ENCODE data around the gene NGFR. TPM values are rescaled to one million over a fixed set of nuclear protein-coding genes. Genes with fewer than 3 reads are reported as not detected.

Gene NGFR
- total RNA-seq, 1 experiment from 2014 or later = 60.6 TPM

DNA sequence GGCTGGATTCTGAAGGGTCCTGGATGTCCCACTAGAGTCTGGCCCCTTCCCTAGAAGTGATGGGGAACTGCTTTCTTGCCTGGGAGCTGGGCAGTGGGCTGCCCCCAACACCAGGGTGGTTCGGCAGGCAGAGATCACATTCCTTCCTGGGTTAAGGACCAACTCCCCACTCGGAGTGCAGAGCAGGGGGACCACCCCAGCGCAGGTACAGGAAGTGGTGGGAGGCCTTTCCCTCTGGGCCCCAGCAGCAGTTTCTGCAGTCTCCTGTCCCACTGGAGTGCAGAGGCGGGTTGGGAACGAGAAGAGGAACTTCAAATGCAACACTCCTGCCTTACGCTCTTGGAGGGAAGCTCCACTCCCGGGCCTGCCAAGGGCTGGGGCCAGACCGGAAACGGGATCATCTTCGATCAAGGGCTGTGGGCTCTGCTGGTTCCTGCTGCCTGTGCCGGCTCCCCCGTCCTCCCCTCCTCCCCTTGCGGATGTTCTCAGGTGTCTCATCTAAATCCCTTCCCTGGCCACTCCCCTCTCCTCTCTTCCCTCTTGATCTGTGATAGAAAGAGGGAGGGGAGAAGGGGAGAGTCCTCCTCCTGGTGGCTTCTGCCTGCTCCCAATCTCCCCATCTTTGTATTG lies 9.0 kb upstream of the NGFR start:
- no peak overlapping the region for H3K27ac ChIP-seq (ENCODE audit: low read depth, low read length, poor library complexity, severe bottlenecking)
- intact Hi-C loops (cut with micrococcal nuclease; ENCODE audit: unreplicated experiment) = no loop called here
- ChIA-PET CTCF (interaction anchor here (1.0 kb wide), 1 partner anchor 10 kb away, joined by 4 read pairs; no protein-coding TSS in a partner anchor), POLR2A (ENCODE audit: low non-redundant PET) (no interaction called here)
- BruUV-seq (replicated peaks) = no TSS peak
- TF ChIP-seq EZH2 (IDR thresholded peaks at IDR 0.05; ENCODE audit: borderline replicate concordance, low read depth, low read length, poor library complexity, severe bottlenecking) = no peak
- TF ChIP-seq, protein P1, sequence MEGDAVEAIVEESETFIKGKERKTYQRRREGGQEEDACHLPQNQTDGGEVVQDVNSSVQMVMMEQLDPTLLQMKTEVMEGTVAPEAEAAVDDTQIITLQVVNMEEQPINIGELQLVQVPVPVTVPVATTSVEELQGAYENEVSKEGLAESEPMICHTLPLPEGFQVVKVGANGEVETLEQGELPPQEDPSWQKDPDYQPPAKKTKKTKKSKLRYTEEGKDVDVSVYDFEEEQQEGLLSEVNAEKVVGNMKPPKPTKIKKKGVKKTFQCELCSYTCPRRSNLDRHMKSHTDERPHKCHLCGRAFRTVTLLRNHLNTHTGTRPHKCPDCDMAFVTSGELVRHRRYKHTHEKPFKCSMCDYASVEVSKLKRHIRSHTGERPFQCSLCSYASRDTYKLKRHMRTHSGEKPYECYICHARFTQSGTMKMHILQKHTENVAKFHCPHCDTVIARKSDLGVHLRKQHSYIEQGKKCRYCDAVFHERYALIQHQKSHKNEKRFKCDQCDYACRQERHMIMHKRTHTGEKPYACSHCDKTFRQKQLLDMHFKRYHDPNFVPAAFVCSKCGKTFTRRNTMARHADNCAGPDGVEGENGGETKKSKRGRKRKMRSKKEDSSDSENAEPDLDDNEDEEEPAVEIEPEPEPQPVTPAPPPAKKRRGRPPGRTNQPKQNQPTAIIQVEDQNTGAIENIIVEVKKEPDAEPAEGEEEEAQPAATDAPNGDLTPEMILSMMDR (conservative IDR thresholded peaks at IDR 0.05; ENCODE audit: low read depth, low read length) = no peak
- H3K9me3 ChIP-seq (ENCODE audit: low read depth, low read length, poor library complexity, severe bottlenecking) = no peaks in the 10 kb centered on the region
- DNase-seq (ENCODE audit: low spot score) = no peak
- H3K36me3 ChIP-seq (ENCODE audit: insufficient read depth, low read length, poor library complexity, severe bottlenecking) = no peaks in the 10 kb centered on the region
- no peaks in the 10 kb centered on the region for H3K27me3 ChIP-seq (replicated peaks; ENCODE audit: insufficient read depth, low read depth, low read length, poor library complexity)
- no peak overlapping the region for H3K4me3 ChIP-seq (ENCODE audit: low read depth, low read length, poor library complexity, severe bottlenecking)
- peaks cover 19% of the 10 kb centered on the region for H3K4me1 ChIP-seq (ENCODE audit: insufficient read depth, low read length, poor library complexity, severe bottlenecking)

GRCh38 chr17:49487183-49487582 lies 7.9 kb upstream of the NGFR start:
- H3K36me3 ChIP-seq (ENCODE audit: insufficient read depth, low read length, poor library complexity, severe bottlenecking) = no peaks in the 10 kb centered on the region
- TF ChIP-seq, protein P1 (conservative IDR thresholded peaks at IDR 0.05; ENCODE audit: low read depth, low read length) = no peak
- TF ChIP-seq EZH2 (IDR thresholded peaks at IDR 0.05; ENCODE audit: borderline replicate concordance, low read depth, low read length, poor library complexity, severe bottlenecking) = no peak
- peaks cover 19% of the 10 kb centered on the region for H3K4me1 ChIP-seq (ENCODE audit: insufficient read depth, low read length, poor library complexity, severe bottlenecking)
- ChIA-PET POLR2A (ENCODE audit: low non-redundant PET) (no interaction called here), CTCF (no interaction called here)
- no peak for DNase-seq (ENCODE audit: low spot score)
- no peaks in the 10 kb centered on the region for H3K27me3 ChIP-seq (replicated peaks; ENCODE audit: insufficient read depth, low read depth, low read length, poor library complexity)
- H3K27ac ChIP-seq (ENCODE audit: low read depth, low read length, poor library complexity, severe bottlenecking) = no peak overlapping the region
- intact Hi-C loops (cut with micrococcal nuclease; ENCODE audit: unreplicated experiment) = no loop called here
- H3K9me3 ChIP-seq (ENCODE audit: low read depth, low read length, poor library complexity, severe bottlenecking) = no peaks in the 10 kb centered on the region
- no TSS peak for BruUV-seq (replicated peaks)
- no peak overlapping the region for H3K4me3 ChIP-seq (ENCODE audit: low read depth, low read length, poor library complexity, severe bottlenecking)

DNA sequence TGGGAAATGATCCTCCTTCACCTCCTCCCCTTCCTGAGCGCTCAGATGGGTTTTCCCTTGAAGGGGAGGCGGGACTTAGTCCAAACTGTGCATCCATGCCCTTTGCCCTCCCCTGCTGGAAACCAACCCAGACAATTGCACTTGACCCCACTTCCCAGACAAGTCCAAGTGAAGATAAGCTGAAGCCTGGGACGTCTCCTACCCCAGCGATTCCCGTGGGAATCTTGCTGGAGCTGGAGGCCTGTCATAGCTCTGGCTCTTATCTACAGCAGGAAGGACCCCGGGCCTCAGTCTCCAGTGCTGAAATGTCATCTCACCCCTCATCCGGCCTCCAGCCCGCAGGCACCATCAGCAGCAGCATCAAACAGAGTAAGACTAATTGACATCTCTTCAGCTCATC lies 6.5 kb upstream of the NGFR start:
- Histone ChIP-seq H3K36me3 (ENCODE audit: insufficient read depth, low read length, poor library complexity, severe bottlenecking) (no peaks in the 10 kb centered on the region), H3K27me3 (replicated peaks; ENCODE audit: insufficient read depth, low read depth, low read length, poor library complexity) (no peaks in the 10 kb centered on the region), H3K4me3 (ENCODE audit: low read depth, low read length, poor library complexity, severe bottlenecking) (no peak overlapping the region), H3K4me1 (ENCODE audit: insufficient read depth, low read length, poor library complexity, severe bottlenecking) (peaks cover 19% of the 10 kb centered on the region), H3K9me3 (ENCODE audit: low read depth, low read length, poor library complexity, severe bottlenecking) (no peaks in the 10 kb centered on the region), H3K27ac (ENCODE audit: low read depth, low read length, poor library complexity, severe bottlenecking) (no peak overlapping the region)
- TF ChIP-seq, protein P1 (conservative IDR thresholded peaks at IDR 0.05; ENCODE audit: low read depth, low read length) = no peak
- ChIA-PET POLR2A (ENCODE audit: low non-redundant PET) (no interaction called here), CTCF (no interaction called here)
- no peak for DNase-seq (ENCODE audit: low spot score)
- intact Hi-C loops (cut with micrococcal nuclease; ENCODE audit: unreplicated experiment) = no loop called here
- BruUV-seq (replicated peaks) = no TSS peak
